SK-N-MC (cell line): ENCODE measurements around the gene MYH9.

Source experiments
- DNase-seq: peaks from one replicate; pipeline ENCODE4 v3.0.0-alpha.2; 2011; ENCODE audit warnings: low read depth, low spot score
- H3K27ac ChIP-seq: fragments of 200-600 bp; sonication (generic); 2 replicates; pipeline ENCODE4 v1.5.1; 2016; ENCODE audit warnings: mixed run types
- H3K36me3 ChIP-seq: fragments of 200-600 bp; sonication (generic); 2 replicates; pipeline ENCODE4 v1.6.1; 2017; ENCODE audit warnings: antibody characterized with exemption, low read length, mixed read lengths; ENCODE audit not compliant: insufficient read depth
- H3K4me3 ChIP-seq: fragments of 200-600 bp; sonication (generic); 2 replicates; pipeline ENCODE4 v1.5.1; 2016
- H3K9ac ChIP-seq: fragments of 200-600 bp; sonication (generic); 2 replicates; pipeline ENCODE4 v1.8.0; 2017; ENCODE audit warnings: mixed run types, mixed read lengths; ENCODE audit not compliant: insufficient read length
- H3K9me3 ChIP-seq: fragments of 200-600 bp; sonication (generic); 2 replicates; pipeline ENCODE4 v1.6.1; 2017; ENCODE audit warnings: low read depth, mild to moderate bottlenecking, antibody characterized with exemption, low read length, moderate library complexity, mixed read lengths
- EZH2 ChIP-seq: fragments of 200-600 bp; sonication (generic); IDR thresholded peaks from one replicate; pipeline ENCODE4 v1.6.1; 2017; ENCODE audit warnings: antibody characterized with exemption
- FOXP2 ChIP-seq: optimal IDR thresholded peaks from 2 replicates; pipeline ENCODE3; 2011; ENCODE audit warnings: mild to moderate bottlenecking, moderate library complexity; ENCODE audit not compliant: insufficient read depth; ENCODE audit errors: extremely low read length, control extremely low read depth
- POLR2AphosphoS5 ChIP-seq: IDR thresholded peaks from 2 replicates; pipeline ENCODE4 v1.6.1; 2012; ENCODE audit warnings: mild to moderate bottlenecking, low read depth, low read length, borderline replicate concordance

Gene MYH9

GRCh38 chr22:36303874-36304273 lies 83.9 kb downstream of the MYH9 start:
- no peaks in the 10 kb centered on the region for H3K9me3 ChIP-seq
- no peak overlapping the region for H3K27ac ChIP-seq
- no peak overlapping the region for H3K4me3 ChIP-seq
- no peak overlapping the region for H3K9ac ChIP-seq
- DNase-seq: no peak
- peaks cover 65% of the 10 kb centered on the region for H3K36me3 ChIP-seq
- TF ChIP-seq POLR2AphosphoS5: no peak
- TF ChIP-seq FOXP2: no peak
- no peak for TF ChIP-seq EZH2

- no peak for DNase-seq
- H3K4me3 ChIP-seq: no peak overlapping the region
- no peak overlapping the region for H3K9ac ChIP-seq
- peaks cover 70% of the 10 kb centered on the region for H3K36me3 ChIP-seq
- TF ChIP-seq FOXP2 (no peak), POLR2AphosphoS5 (no peak), EZH2 (no peak)
- H3K9me3 ChIP-seq: no peaks in the 10 kb centered on the region
- no peak overlapping the region for H3K27ac ChIP-seq
Observed at GRCh38 chr22:36303115-36303467, 84.7 kb downstream of the MYH9 start.

GRCh38 chr22:36302439-36303114 lies 85.2 kb downstream of the MYH9 start:
- Histone ChIP-seq H3K27ac (no peak overlapping the region), H3K4me3 (no peak overlapping the region), H3K9ac (no peak overlapping the region), H3K9me3 (no peaks in the 10 kb centered on the region), H3K36me3 (peaks cover 75% of the 10 kb centered on the region)
- DNase-seq: no peak
- TF ChIP-seq FOXP2 (no peak), POLR2AphosphoS5 (no peak), EZH2 (no peak)

GRCh38 chr22:36301851-36302250 lies 85.9 kb downstream of the MYH9 start:
- DNase-seq: no peak
- peaks cover 78% of the 10 kb centered on the region for H3K36me3 ChIP-seq
- no peak for TF ChIP-seq POLR2AphosphoS5
- TF ChIP-seq FOXP2: no peak
- no peak for TF ChIP-seq EZH2
- H3K4me3 ChIP-seq: no peak overlapping the region
- no peak overlapping the region for H3K9ac ChIP-seq
- H3K27ac ChIP-seq: no peak overlapping the region
- no peaks in the 10 kb centered on the region for H3K9me3 ChIP-seq

GRCh38 chr22:36301384-36301828 lies 86.4 kb downstream of the MYH9 start:
- DNase-seq: no peak
- TF ChIP-seq POLR2AphosphoS5 (no peak), EZH2 (no peak), FOXP2 (no peak)
- Histone ChIP-seq H3K36me3 (peaks cover 82% of the 10 kb centered on the region), H3K9ac (no peak overlapping the region), H3K9me3 (no peaks in the 10 kb centered on the region), H3K4me3 (no peak overlapping the region), H3K27ac (no peak overlapping the region)

GRCh38 chr22:36300396-36301212 lies 87.2 kb downstream of the MYH9 start:
- H3K9me3 ChIP-seq: no peaks in the 10 kb centered on the region
- no peak overlapping the region for H3K27ac ChIP-seq
- no peak overlapping the region for H3K4me3 ChIP-seq
- DNase-seq: no peak
- TF ChIP-seq POLR2AphosphoS5 (no peak), FOXP2 (no peak)
- H3K36me3 ChIP-seq: peaks cover 82% of the 10 kb centered on the region
- H3K9ac ChIP-seq: no peak overlapping the region

GRCh38 chr22:36299911-36300310 lies 87.9 kb downstream of the MYH9 start:
- H3K27ac ChIP-seq: no peak overlapping the region
- H3K9ac ChIP-seq: no peak overlapping the region
- TF ChIP-seq EZH2 (no peak), FOXP2 (no peak), POLR2AphosphoS5 (no peak)
- DNase-seq: no peak
- H3K4me3 ChIP-seq: no peak overlapping the region
- H3K36me3 ChIP-seq: peaks cover 85% of the 10 kb centered on the region
- H3K9me3 ChIP-seq: no peaks in the 10 kb centered on the region

GRCh38 chr22:36299295-36299694 lies 88.5 kb downstream of the MYH9 start:
- Histone ChIP-seq H3K36me3 (peaks cover 85% of the 10 kb centered on the region), H3K9ac (no peak overlapping the region), H3K9me3 (no peaks in the 10 kb centered on the region), H3K27ac (no peak overlapping the region), H3K4me3 (no peak overlapping the region)
- TF ChIP-seq EZH2: no peak
- TF ChIP-seq FOXP2: no peak
- no peak for TF ChIP-seq POLR2AphosphoS5
- DNase-seq: no peak

- Histone ChIP-seq H3K27ac (no peak overlapping the region), H3K4me3 (no peak overlapping the region), H3K9ac (no peak overlapping the region), H3K36me3 (peaks cover 90% of the 10 kb centered on the region), H3K9me3 (no peaks in the 10 kb centered on the region)
- DNase-seq: no peak
- TF ChIP-seq FOXP2: no peak
- no peak for TF ChIP-seq EZH2
- TF ChIP-seq POLR2AphosphoS5: no peak
Observed at GRCh38 chr22:36298601-36299000, 89.2 kb downstream of the MYH9 start.
